GM12878 (cell line): Measurements from ENCODE around the gene GPR39. TPM values are rescaled to one million over a fixed set of nuclear protein-coding genes. Genes with fewer than 3 reads are reported as not detected.

Experiments used
- ATAC-seq: fragments of 200-7000 bp; cut with Tn5 transposase; 3 replicates; pipeline ENCODE4 v1.9.1; 2020; ENCODE audit warnings: mild to moderate bottlenecking, moderate library complexity
- BruUV-seq: library from RNA; stranded (reverse); fragments of 400-500 nt; replicated peaks from 2 replicates; lab custom pipeline; 2021; lab: Mats Ljungman, UMichigan
- CTCF ChIA-PET: fragments of 300-600 bp; sonication (Branson Sonifier 250); formaldehyde crosslinking; extraction: SDS; loops from one replicate; lab custom pipeline; 2021; ENCODE audit warnings: inconsistent platforms; lab: Yijun Ruan, JAX
- POLR2A ChIA-PET: fragments of 350-600 bp; formaldehyde crosslinking; extraction: SDS; loops from one replicate; lab custom pipeline; 2021; ENCODE audit warnings: inconsistent platforms; lab: Charles Lee
- RAD21 ChIA-PET: fragments of 300-600 bp; sonication (Branson Sonifier 250); formaldehyde crosslinking; loops from one replicate; lab custom pipeline; 2023; ENCODE audit warnings: antibody characterized with exemption; ENCODE audit not compliant: unreplicated experiment; lab: Charles Lee
- SMC1A ChIA-PET: fragments of 300-600 bp; sonication (Branson Sonifier 250); formaldehyde crosslinking; loops from one replicate; lab custom pipeline; 2023; ENCODE audit not compliant: unreplicated experiment, uncharacterized antibody; lab: Charles Lee
- DNase-seq: peaks from one replicate; pipeline ENCODE4 v3.0.0-alpha.2; 2011; ENCODE audit warnings: low read depth, low spot score
- FAIRE-seq: peaks from 3 replicates; lab custom pipeline; 2011; peaks lifted over from hg19 to GRCh38; lab: Jason Lieb, UNC
- H2AFZ ChIP-seq: 2 replicates; pipeline ENCODE4 v1.6.0; 2011; ENCODE audit warnings: low read depth, low read length, control low read depth; ENCODE audit not compliant: control insufficient read depth
- H3K27ac ChIP-seq: 2 replicates; pipeline ENCODE4 v1.5.1; 2011; ENCODE audit warnings: control low read depth; ENCODE audit not compliant: control insufficient read depth, insufficient read depth
- H3K27me3 ChIP-seq, 2 experiments: replicated peaks in 1 of 2; 2 replicates each; pipeline versions ENCODE4 v1.6.0 to v1.6.1; 2011; ENCODE audit warnings: low read length in 1 of 2; ENCODE audit not compliant: control insufficient read depth in 2 of 2, insufficient read depth in 2 of 2
- H3K36me3 ChIP-seq, 2 experiments: 2 replicates each; pipeline ENCODE4 v1.5.1; 2011; ENCODE audit warnings: low read length in 1 of 2; ENCODE audit not compliant: control insufficient read depth in 2 of 2, insufficient read depth in 2 of 2
- H3K4me1 ChIP-seq: 2 replicates; pipeline ENCODE4 v1.6.1; 2011; ENCODE audit warnings: mild to moderate bottlenecking, low read length, moderate library complexity, mixed read lengths; ENCODE audit not compliant: control insufficient read depth, insufficient read depth
- H3K4me2 ChIP-seq: 2 replicates; pipeline ENCODE4 v1.6.0; 2011; ENCODE audit warnings: control low read depth; ENCODE audit not compliant: control insufficient read depth, insufficient read depth
- H3K4me3 ChIP-seq: fragments of 200-600 bp; sonication (generic); 2 replicates; pipeline ENCODE4 v1.5.1; 2016
- H3K79me2 ChIP-seq: 2 replicates; pipeline ENCODE4 v1.6.0; 2011; ENCODE audit warnings: low read length; ENCODE audit not compliant: control insufficient read depth, insufficient read depth
- H3K9ac ChIP-seq: 2 replicates; pipeline ENCODE4 v1.8.0; 2011; ENCODE audit warnings: low read length, control low read depth, mixed read lengths; ENCODE audit not compliant: control insufficient read depth, insufficient read depth
- H3K9me3 ChIP-seq: replicated peaks from 3 replicates; pipeline ENCODE4 v1.5.1; 2011; ENCODE audit warnings: mild to moderate bottlenecking, low read length; ENCODE audit not compliant: control insufficient read depth, insufficient read depth
- H4K20me1 ChIP-seq: 2 replicates; pipeline ENCODE4 v1.6.0; 2011; ENCODE audit not compliant: control insufficient read depth, insufficient read depth
- BMI1 ChIP-seq: fragments of 450-650 bp; IDR thresholded peaks from 2 replicates; pipeline ENCODE4 v1.6.1; 2016; ENCODE audit warnings: mild to moderate bottlenecking, moderate library complexity, borderline replicate concordance
- GABPA ChIP-seq: IDR thresholded peaks from 2 replicates; pipeline ENCODE4 v1.6.1; 2014; ENCODE audit warnings: antibody characterized with exemption, low read depth, mild to moderate bottlenecking, inconsistent platforms
- KDM1A ChIP-seq: fragments of 200-600 bp; sonication (generic); IDR thresholded peaks from 2 replicates; pipeline ENCODE4 v1.6.1; 2016; ENCODE audit warnings: borderline replicate concordance
- MEF2A ChIP-seq: IDR thresholded peaks from 2 replicates; pipeline ENCODE4 v1.6.1; 2011; ENCODE audit warnings: low read depth, mild to moderate bottlenecking, low read length, moderate library complexity; ENCODE audit not compliant: insufficient read depth
- MEF2B ChIP-seq: fragments of 450-650 bp; IDR thresholded peaks from 2 replicates; pipeline ENCODE4 v1.6.1; 2018; ENCODE audit warnings: mild to moderate bottlenecking, moderate library complexity; ENCODE audit not compliant: partially characterized antibody, poor library complexity, severe bottlenecking
- MTA2 ChIP-seq: fragments of 450-650 bp; IDR thresholded peaks from 2 replicates; pipeline ENCODE4 v1.6.1; 2016; ENCODE audit warnings: low read depth, mild to moderate bottlenecking, moderate library complexity
- MXI1 ChIP-seq: fragments of 150-350 bp; IDR thresholded peaks from 2 replicates; pipeline ENCODE4 v1.6.1; 2011; ENCODE audit warnings: low read depth, mild to moderate bottlenecking, inconsistent platforms, low read length, improper control_type of control experiment
- NBN ChIP-seq: fragments of 450-650 bp; IDR thresholded peaks from 2 replicates; pipeline ENCODE4 v1.6.1; 2016
- NFYA ChIP-seq: IDR thresholded peaks from 2 replicates; pipeline ENCODE4 v1.6.1; 2011; ENCODE audit warnings: low read depth, mild to moderate bottlenecking, low read length, improper control_type of control experiment, borderline replicate concordance
- NRF1 ChIP-seq: conservative IDR thresholded peaks from 2 replicates; pipeline ENCODE4 v1.6.1; 2011; ENCODE audit warnings: mild to moderate bottlenecking, low read depth, low read length, improper control_type of control experiment
- POLR2AphosphoS2 ChIP-seq: IDR thresholded peaks from 2 replicates; pipeline ENCODE4 v1.6.1; 2011; ENCODE audit warnings: low read depth, mild to moderate bottlenecking, low read length, improper control_type of control experiment, moderate library complexity
- RAD21 ChIP-seq: IDR thresholded peaks from 2 replicates; pipeline ENCODE4 v1.6.1; 2011; ENCODE audit warnings: mild to moderate bottlenecking, low read depth, low read length, moderate library complexity; ENCODE audit not compliant: insufficient read depth
- SMAD1 ChIP-seq: fragments of 450-650 bp; IDR thresholded peaks from 2 replicates; pipeline ENCODE4 v1.6.1; 2018; ENCODE audit warnings: mild to moderate bottlenecking, low read depth; ENCODE audit not compliant: partially characterized antibody
- TBL1XR1 ChIP-seq: IDR thresholded peaks from 2 replicates; pipeline ENCODE4 v1.6.1; 2012; ENCODE audit warnings: low read depth, low read length, improper control_type of control experiment
- TCF12 ChIP-seq: IDR thresholded peaks from 2 replicates; pipeline ENCODE4 v1.6.1; 2011; ENCODE audit warnings: low read depth, mild to moderate bottlenecking, low read length
- USF2 ChIP-seq: IDR thresholded peaks from 2 replicates; pipeline ENCODE4 v1.6.1; 2011; ENCODE audit warnings: low read depth, low read length, improper control_type of control experiment, borderline replicate concordance
- ZBED1 ChIP-seq: IDR thresholded peaks from 2 replicates; pipeline ENCODE4 v1.6.1; 2016; ENCODE audit warnings: borderline replicate concordance
- ZBTB11 ChIP-seq: fragments of 450-650 bp; formaldehyde crosslinking; IDR thresholded peaks from 2 replicates; pipeline ENCODE4 v1.5.0; 2022; ENCODE audit warnings: mild to moderate bottlenecking, missing genetic modification characterization
- WGBS: methylation state at CpG from one replicate; pipeline ENCODE4 v1.1.6; 2016; ENCODE audit warnings: low lambda C conversion rate; ENCODE audit not compliant: insufficient replicate concordance, insufficient coverage; ENCODE audit errors: missing lambda C conversion rate; 5-methylcytosine and 5-hydroxymethylcytosine counted together
- in situ Hi-C: fragments of 300-500 bp; cut with MboI; formaldehyde crosslinking; loops from 9 replicates; pipeline ENCODE4 v1.14.3; 2018; ENCODE audit warnings: mixed read lengths
- intact Hi-C: fragments of 100-400 bp; cut with micrococcal nuclease; formaldehyde crosslinking; loops from one replicate; pipeline ENCODE4 v1.14.2; 2022; ENCODE audit not compliant: unreplicated experiment
- polyA plus RNA-seq, 11 experiments: library from polyadenylated mRNA; depleted of rRNA in 4 of 11; unstranded in 6 of 11; stranded (reverse) in 5 of 11; fragments of >200 nt; fragmentation: Nextera tagmentation in 4 of 11; fragmentation: Illumina TruSeq in 1 of 11; extraction: Ambion mirVana in 4 of 11; extraction: Trizol in 1 of 11; gene quantifications; 1 replicate in 1 of 11; 2 replicates in 10 of 11; pipeline versions ENCODE4 v1.2.1 to v1.2.3, GENCODE V29; 2011 to 2016; ENCODE audit warnings: inconsistent platforms in 2 of 11, missing spikeins in 2 of 11, low read depth in 1 of 11
- total RNA-seq, 4 experiments: library from RNA; depleted of rRNA in 3 of 4; stranded (reverse); fragments of >200 nt in 3 of 4; fragmentation: Illumina TruSeq in 1 of 4; extraction: Trizol in 1 of 4; gene quantifications; 2 replicates each; pipeline versions ENCODE4 v1.2.1 to v1.2.3, GENCODE V29; 2013 to 2021
- TF ChIP-seq, protein P1 (sequence below): IDR thresholded peaks from 2 replicates; pipeline ENCODE4 v1.6.1; 2011; ENCODE audit warnings: borderline replicate concordance, low read depth, mild to moderate bottlenecking, moderate library complexity, low read length; ENCODE audit not compliant: insufficient read depth, poor library complexity, severe bottlenecking

Gene GPR39
- total and polyA plus RNA-seq, 10 of the 15 experiments (the other 5 are each of a cell fraction or from before 2014, with no cell fraction given) = 0.05 to 0.23 TPM; not detected in 8

DNA sequence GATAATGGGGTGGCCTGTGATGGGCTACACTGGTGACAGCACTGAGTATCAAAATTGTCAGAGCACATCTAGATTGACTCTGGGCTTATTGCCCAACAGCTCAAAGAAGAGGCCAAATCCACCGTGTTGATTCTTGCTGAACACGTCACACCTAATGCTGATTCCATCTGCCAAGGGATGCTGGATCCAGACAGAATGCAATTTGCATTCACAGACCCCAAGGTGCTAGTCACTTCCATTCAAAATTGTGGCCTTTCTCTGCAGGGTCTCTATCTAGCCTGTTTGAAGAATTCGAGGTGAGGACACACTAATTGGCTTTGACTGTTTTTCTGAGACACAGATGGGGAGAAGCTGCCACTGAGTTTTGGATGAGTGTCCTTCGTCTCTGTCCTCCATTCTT lies 13.5 kb upstream of the GPR39 start:
- no peaks in the 10 kb centered on the region for H3K36me3 ChIP-seq
- ATAC-seq = no peak
- no peak overlapping the region for H3K4me3 ChIP-seq
- no peaks in the 10 kb centered on the region for H3K9me3 ChIP-seq
- 16% methylated on average over 4 of the region's 4 CpGs for WGBS
- H3K4me2 ChIP-seq = no peak overlapping the region
- no peaks in the 10 kb centered on the region for H3K79me2 ChIP-seq
- BruUV-seq = no TSS peak
- in situ Hi-C loops = no loop called here
- TF ChIP-seq USF2 (no peak), MTA2 (no peak), MEF2B (no peak), ZBTB11 (CRISPR knock-in tag) (no peak), SMAD1 (no peak), RAD21 (no peak), NFYA (no peak), TCF12 (no peak), MEF2A (no peak), MXI1 (no peak), GABPA (no peak), NBN (no peak), ZBED1 (no peak), POLR2AphosphoS2 (no peak), NRF1 (no peak), TBL1XR1 (no peak), KDM1A (no peak), BMI1 (no peak)
- TF ChIP-seq, protein P1, sequence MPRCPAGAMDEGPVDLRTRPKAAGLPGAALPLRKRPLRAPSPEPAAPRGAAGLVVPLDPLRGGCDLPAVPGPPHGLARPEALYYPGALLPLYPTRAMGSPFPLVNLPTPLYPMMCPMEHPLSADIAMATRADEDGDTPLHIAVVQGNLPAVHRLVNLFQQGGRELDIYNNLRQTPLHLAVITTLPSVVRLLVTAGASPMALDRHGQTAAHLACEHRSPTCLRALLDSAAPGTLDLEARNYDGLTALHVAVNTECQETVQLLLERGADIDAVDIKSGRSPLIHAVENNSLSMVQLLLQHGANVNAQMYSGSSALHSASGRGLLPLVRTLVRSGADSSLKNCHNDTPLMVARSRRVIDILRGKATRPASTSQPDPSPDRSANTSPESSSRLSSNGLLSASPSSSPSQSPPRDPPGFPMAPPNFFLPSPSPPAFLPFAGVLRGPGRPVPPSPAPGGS = no peak
- TF ChIP-seq, all 136 proteins: peak for 0
- Histone ChIP-seq H4K20me1 (no peaks in the 10 kb centered on the region), H3K27me3 (no peaks in the 10 kb centered on the region), H3K4me1 (no peaks in the 10 kb centered on the region), H3K27ac (no peak overlapping the region), H2AFZ (no peak overlapping the region), H3K9ac (no peak overlapping the region)
- ChIA-PET CTCF (no interaction called here), SMC1A (interaction anchor here (0.7 kb wide), 1 partner anchor 144 kb away, joined by 3 read pairs; no protein-coding TSS in a partner anchor), RAD21 (no interaction called here), POLR2A (no interaction called here)
- FAIRE-seq (no peak), DNase-seq (no peak)
- intact Hi-C loops = no loop called here
